AG04450 (cell line): ENCODE measurements around the gene GMDS. TPM values are rescaled to one million over a fixed set of nuclear protein-coding genes. Genes with fewer than 3 reads are reported as not detected.
A peak's percentile ranks its signal among the peaks of the same experiment; 100 is the strongest.

Source experiments
- CTCF ChIA-PET: fragments of 300-600, 350-600 bp; formaldehyde crosslinking; extraction: SDS; loops from one replicate; lab custom pipeline; 2022; ENCODE audit warnings: antibody characterized with exemption, inconsistent platforms; lab: Charles Lee
- POLR2A ChIA-PET: fragments of 350-600 bp; formaldehyde crosslinking; extraction: SDS; loops from one replicate; lab custom pipeline; 2021; ENCODE audit warnings: antibody characterized with exemption, inconsistent platforms; lab: Yijun Ruan, JAX
- DNase-seq: peaks from one replicate; pipeline ENCODE4 v3.0.0-alpha.2; 2011; ENCODE audit warnings: low read depth, low spot score
- H3K27ac ChIP-seq: one replicate; pipeline ENCODE4 v1.5.1; 2012; ENCODE audit warnings: low read depth, low read length, control low read depth
- H3K27me3 ChIP-seq: one replicate; pipeline ENCODE4 v1.6.0; 2012; ENCODE audit warnings: low read length; ENCODE audit not compliant: control insufficient read depth, insufficient read depth
- H3K4me3 ChIP-seq: 2 replicates; pipeline ENCODE4 v1.5.1; 2011; ENCODE audit warnings: mild to moderate bottlenecking, low read depth, low read length, control low read depth
- H3K9me3 ChIP-seq: 2 replicates; pipeline ENCODE4 v1.5.1; 2012; ENCODE audit warnings: low read length; ENCODE audit not compliant: control insufficient read depth, insufficient read depth
- polyA plus RNA-seq: library from polyadenylated mRNA; depleted of rRNA; stranded (reverse); fragments of >200 nt; gene quantifications from 2 replicates; pipeline ENCODE4 v1.2.3, GENCODE V29; 2011
- TF ChIP-seq, protein P1 (sequence below): IDR thresholded peaks from 2 replicates; pipeline ENCODE4 v1.5.1; 2011; ENCODE audit warnings: low read depth, low read length, control low read depth, inconsistent platforms

Gene GMDS
- polyA plus RNA-seq, 1 experiment = 26.4 TPM

DNA sequence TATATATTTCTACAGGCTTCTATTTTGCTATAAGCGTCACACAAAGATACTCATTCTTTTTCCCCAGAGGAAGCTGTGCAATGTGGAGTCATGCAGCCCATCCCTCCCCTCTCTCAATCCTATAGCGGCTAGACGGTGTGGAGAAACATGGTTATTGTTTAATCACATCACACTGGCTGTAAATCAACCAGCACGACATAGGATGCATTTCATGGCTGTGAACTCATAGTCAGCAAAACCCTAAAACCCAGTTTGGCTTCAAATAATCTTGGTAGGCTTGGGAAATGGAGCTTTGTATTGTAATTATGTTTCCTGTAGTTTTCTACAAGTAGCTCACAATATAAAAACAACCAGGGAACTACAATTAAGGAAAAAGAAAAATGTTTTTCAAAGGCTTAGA, 618.9 kb downstream of the GMDS start:
- ChIA-PET CTCF (interaction anchor here (0.9 to 1.2 kb wide), 4 partner anchors 12 to 478 kb away, joined by 3 to 4 read pairs (median 4); no protein-coding TSS in a partner anchor), POLR2A (no interaction called here)
- peaks cover 24% of the 10 kb centered on the region for H3K27me3 ChIP-seq
- no peak for DNase-seq
- H3K4me3 ChIP-seq = no peak overlapping the region
- no peak overlapping the region for H3K27ac ChIP-seq
- TF ChIP-seq, protein P1, sequence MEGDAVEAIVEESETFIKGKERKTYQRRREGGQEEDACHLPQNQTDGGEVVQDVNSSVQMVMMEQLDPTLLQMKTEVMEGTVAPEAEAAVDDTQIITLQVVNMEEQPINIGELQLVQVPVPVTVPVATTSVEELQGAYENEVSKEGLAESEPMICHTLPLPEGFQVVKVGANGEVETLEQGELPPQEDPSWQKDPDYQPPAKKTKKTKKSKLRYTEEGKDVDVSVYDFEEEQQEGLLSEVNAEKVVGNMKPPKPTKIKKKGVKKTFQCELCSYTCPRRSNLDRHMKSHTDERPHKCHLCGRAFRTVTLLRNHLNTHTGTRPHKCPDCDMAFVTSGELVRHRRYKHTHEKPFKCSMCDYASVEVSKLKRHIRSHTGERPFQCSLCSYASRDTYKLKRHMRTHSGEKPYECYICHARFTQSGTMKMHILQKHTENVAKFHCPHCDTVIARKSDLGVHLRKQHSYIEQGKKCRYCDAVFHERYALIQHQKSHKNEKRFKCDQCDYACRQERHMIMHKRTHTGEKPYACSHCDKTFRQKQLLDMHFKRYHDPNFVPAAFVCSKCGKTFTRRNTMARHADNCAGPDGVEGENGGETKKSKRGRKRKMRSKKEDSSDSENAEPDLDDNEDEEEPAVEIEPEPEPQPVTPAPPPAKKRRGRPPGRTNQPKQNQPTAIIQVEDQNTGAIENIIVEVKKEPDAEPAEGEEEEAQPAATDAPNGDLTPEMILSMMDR = no peak
- H3K9me3 ChIP-seq = no peaks in the 10 kb centered on the region; the same call in 1 of the 2 replicates

DNA sequence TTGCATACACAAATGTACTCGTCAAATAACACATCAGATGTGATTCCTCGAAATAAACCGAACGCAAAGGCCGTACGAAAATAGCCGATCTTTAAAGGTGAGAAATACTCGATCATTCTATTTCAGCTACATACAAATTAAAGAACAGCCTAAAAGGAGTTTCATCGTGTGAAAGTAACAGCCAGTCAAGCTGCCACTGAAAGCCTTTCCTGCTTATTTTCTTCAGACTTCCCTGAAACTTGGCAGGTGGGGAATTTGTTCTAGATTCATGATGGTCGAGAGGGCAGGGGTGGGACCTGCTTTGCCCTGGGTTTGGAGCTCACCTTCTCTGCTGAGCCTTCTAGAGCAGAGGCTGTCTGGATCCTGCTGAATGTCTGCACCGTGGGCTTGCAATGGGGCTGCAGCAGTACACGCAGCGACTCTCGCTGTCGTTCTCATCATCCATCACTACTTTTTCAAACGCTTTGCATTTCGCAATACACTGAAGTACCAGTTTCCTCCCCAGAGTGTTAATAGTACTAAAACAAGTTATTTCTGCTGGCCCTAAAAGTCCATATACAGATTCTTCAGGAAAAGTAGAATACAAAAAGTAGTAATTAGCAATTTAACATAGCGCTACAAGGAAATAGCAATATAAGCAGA, 619.5 kb downstream of the GMDS start:
- TF ChIP-seq, protein P1 = no peak
- peaks cover 24% of the 10 kb centered on the region for H3K27me3 ChIP-seq
- no peak overlapping the region for H3K4me3 ChIP-seq
- H3K27ac ChIP-seq = no peak overlapping the region
- DNase-seq = no peak
- no peaks in the 10 kb centered on the region; the same call in 1 of the 2 replicates for H3K9me3 ChIP-seq
- ChIA-PET POLR2A (no interaction called here), CTCF (interaction anchor here (0.6 to 1.2 kb wide), 4 partner anchors 11 to 478 kb away, joined by 3 to 4 read pairs (median 4); no protein-coding TSS in a partner anchor)

DNA sequence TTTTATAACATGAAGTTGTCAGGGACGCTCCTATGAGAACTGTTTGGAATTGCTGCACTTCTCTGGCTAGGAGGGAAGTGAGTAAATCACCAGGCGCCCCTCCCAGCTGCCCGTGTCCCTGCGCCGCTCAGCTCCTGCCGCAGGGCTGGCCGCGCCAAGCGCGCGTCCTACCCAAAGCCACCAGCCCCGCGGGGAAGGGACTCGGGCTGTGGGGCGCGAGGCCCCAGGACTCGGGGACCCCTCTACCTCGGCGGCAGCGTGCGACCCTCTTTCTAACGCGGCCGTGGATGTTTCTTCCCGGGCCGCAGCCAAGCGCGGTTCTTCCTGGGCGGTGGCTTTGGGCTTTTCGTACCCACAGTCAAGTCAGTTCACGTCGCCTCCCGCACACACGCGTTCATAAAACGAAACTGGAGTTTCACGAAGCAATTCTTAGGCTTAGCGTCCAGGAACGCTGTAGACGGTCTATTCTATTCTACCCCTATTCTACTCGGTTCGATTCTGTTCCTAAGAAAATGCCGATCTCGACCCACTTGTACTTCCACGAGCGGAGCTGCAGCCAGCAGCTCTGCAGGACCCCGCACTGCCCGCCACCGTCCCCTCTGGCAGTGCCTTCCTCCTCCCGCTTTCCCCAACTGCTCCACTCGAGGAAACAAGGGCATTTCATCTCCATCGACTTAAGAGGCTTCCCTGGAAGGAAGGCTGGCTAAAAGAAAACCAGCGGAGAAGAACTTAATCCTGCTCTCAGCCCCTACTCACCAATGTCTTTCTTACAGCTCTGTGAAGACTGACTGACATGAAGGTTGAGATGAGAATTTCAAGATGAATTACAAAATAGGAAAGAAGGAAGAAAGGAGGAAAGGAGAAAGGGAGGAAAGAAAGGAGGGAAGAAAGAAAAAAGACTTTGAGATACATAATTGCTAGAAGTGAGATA, 620.3 kb downstream of the GMDS start:
- CTCF ChIA-PET = interaction anchor here (0.6 to 1.2 kb wide), 5 partner anchors 14 to 479 kb away, joined by 3 to 11 read pairs (median 4); no protein-coding TSS in a partner anchor

DNA sequence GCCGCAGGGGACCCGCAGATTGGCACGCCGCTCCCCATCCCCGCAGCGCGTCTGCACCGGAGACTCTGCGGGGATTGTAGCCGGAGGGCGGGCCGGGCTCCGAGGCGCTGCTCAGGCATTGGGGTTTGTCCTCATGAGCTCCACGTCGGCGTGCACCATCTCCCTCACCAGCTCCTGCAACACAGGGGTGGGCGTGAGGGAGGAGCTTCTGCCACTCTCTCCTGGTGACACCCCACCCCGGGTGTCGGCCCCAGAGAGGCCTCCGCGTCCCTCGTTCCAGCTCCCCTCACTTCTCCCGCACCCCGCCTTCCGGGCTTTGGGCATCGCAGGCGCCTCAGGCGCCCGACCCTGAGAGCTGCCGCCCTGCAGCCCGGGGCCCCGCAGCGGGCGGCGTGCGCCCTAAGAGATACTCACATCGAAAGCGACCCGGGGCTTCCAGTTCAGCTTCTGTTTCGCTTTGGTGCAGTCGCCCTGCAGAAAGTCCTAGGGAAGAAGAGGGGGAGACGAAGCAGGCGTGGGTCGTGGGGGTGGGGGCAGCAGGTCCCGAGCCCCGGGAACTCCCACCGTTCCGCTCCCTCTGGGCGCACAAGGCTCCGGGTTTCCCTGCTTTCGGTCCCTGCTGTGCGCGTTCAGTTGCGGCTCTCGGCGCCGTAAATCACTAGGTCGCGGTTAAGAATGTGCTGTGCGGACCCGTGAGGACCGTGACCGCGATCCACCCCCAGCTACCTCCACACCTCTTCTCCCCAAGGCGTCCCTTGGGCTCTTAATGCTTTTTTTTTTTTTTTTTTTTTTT, 621.2 kb downstream of the GMDS start:
- H3K9me3 ChIP-seq = peaks cover 10% of the 10 kb centered on the region; the same call in 1 of the 2 replicates
- DNase-seq = no peak
- H3K27ac ChIP-seq = no peak overlapping the region
- TF ChIP-seq, protein P1 = no peak
- H3K4me3 ChIP-seq = peak overlapping the region; percentile 69
- ChIA-PET CTCF (interaction anchor here (0.5 to 1.2 kb wide), 6 partner anchors 23 to 480 kb away, joined by 4 to 11 read pairs (median 6); no protein-coding TSS in a partner anchor), POLR2A (no interaction called here)
- H3K27me3 ChIP-seq = peaks cover 29% of the 10 kb centered on the region

More for the DNA sequence above, 620.3 kb downstream of the GMDS start:
- TF ChIP-seq, protein P1 = no peak
- Histone ChIP-seq H3K27ac (no peak overlapping the region), H3K9me3 (peaks cover 5% of the 10 kb centered on the region; the same call in 1 of the 2 replicates), H3K4me3 (peak overlapping the region; percentile 69), H3K27me3 (peaks cover 27% of the 10 kb centered on the region)
- POLR2A ChIA-PET = no interaction called here
- DNase-seq = no peak
